Pancreas (tissue), 10 donors: Measurements from ENCODE around the gene APOL1. TPM values are rescaled to one million over a fixed set of nuclear protein-coding genes. Genes with fewer than 3 reads are reported as not detected.
A peak's percentile ranks its signal among the peaks of the same experiment; 100 is the strongest.

ENCODE experiments used
- ATAC-seq, 4 donors: fragments of 200-7000 bp; cut with Tn5 transposase; one replicate each; pipeline versions ENCODE4 v1.8.0 to v1.9.1; 2020; ENCODE audit warnings: mild to moderate bottlenecking in 4 of 4, moderate library complexity in 4 of 4
- DNase-seq, 6 donors: peaks; one replicate each; pipeline ENCODE4 v3.0.0-alpha.2; 2020
- FAIRE-seq: peaks from 2 replicates; lab custom pipeline; 2012; peaks lifted over from hg19 to GRCh38; lab: Jason Lieb, UNC
- H3K27ac ChIP-seq, 4 donors: fragments of 200-600 bp; sonication (generic); 1 replicate in 3 of 4; 2 replicates in 1 of 4; pipeline versions ENCODE4 v1.5.0 to v1.8.0; 2020
- H3K27me3 ChIP-seq, 4 donors: fragments of 200-600 bp; one replicate each; pipeline ENCODE4 v1.8.0; 2021
- H3K36me3 ChIP-seq, 3 donors: fragments of 200-600 bp; sonication (generic) in 1 of 3; one replicate each; pipeline versions ENCODE4 v1.5.0 to v1.8.0; 2020 to 2021
- H3K4me1 ChIP-seq, 3 donors: fragments of 200-600 bp; one replicate each; pipeline ENCODE4 v1.8.0; 2021
- H3K4me3 ChIP-seq, 4 donors: fragments of 200-600 bp; sonication (generic) in 2 of 4; one replicate each; pipeline versions ENCODE4 v1.5.0 to v1.8.0; 2020 to 2021
- H3K9me3 ChIP-seq, 4 donors: fragments of 200-600 bp; one replicate each; pipeline ENCODE4 v1.8.0; 2021
- CTCF ChIP-seq, 4 donors: fragments of 200-600 bp; sonication (generic) in 3 of 4; IDR thresholded peaks; one replicate each; pipeline versions ENCODE4 v1.5.0 to v1.8.0; 2021; ENCODE audit warnings: antibody characterized with exemption in 4 of 4
- WGBS, 2 donors: extraction: QIAGEN DNeasy Blood & Tissue Kit; methylation state at CpG; one replicate each; pipeline ENCODE4 v1.1.7; 2013; 5-methylcytosine and 5-hydroxymethylcytosine counted together
- intact Hi-C, 3 donors: fragments of 100-400 bp; cut with DNase I; formaldehyde crosslinking; loops; one replicate each; pipeline versions ENCODE4 v1.11.1 to v1.14.2; 2022
- polyA plus RNA-seq, 2 donors: library from polyadenylated mRNA; stranded (reverse); fragments of 200-250 nt; gene quantifications; one replicate each; pipeline ENCODE4 v1.2.3, GENCODE V29; 2013
- total RNA-seq, 6 donors: library from RNA; stranded (reverse); fragmentation: NEBNext Ultra II Directional in 4 of 6; extraction: Animal tissue kit (Norgen Biotek cat#: 25700) in 4 of 6; gene quantifications; one replicate each; pipeline versions ENCODE4 v1.2.1 to v1.2.4, GENCODE V29; 2021 to 2023
- donor health status: healthy with polysubstance abuse.
- donor health status: DM: no; HTN: no; CAD: no; lungs with moderate emphysema.
- donor health status: DM: no; HTN: no; CAD: no.
- donor health status: control.
- donor health status: control.
- donor health status: Bipolar disorder and iron deficiency.
- donor health status: DM: yes; HTN: yes; CAD: no.
- donor health status: DM: no; HTN: no; CAD: no.
- donor health status: DM: no; HTN: no; CAD: no.
- donor health status: DM: yes; HTN: yes; CAD: no.

Gene APOL1
- total and polyA plus RNA-seq, 8 donors = 3.2 to 25.5 (median 5.5) TPM

DNA sequence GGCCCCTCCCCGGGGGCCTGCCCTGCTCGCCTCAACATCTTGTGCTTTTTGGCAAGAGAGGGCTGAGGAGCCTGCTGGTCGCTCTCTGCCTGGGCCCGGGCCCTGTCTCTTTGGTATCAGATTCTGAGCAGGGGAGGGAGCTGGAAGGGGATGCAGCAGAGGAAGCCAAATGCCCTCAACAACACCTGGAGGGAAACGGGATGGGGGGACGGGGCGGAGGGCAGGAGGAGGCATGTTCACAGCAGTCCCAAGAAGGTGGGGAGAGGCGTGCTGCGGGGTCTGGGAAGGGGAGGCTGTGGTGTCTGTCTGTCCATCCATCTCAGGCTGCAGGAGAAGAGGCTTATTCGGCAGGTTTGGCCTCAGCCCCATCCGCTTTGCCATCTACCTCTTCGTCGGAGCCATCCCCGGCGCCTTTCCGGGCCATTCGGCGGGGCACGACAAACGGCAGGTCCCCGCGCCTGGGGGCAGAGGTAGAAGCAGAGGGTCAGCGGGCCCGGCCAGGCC lies 29.4 kb downstream of the APOL1 start:
- 89 to 93% methylated on average over 23 to 24 of the region's 24 CpGs for WGBS, 2 donors
- intact Hi-C loops = no loop called here
- DNase-seq = no peak

GRCh38 chr22:36284171-36284571 lies 31.2 kb downstream of the APOL1 start:
- no peak for FAIRE-seq
- H3K27me3 ChIP-seq = no peaks in the 10 kb centered on the region

More for the DNA sequence above, 29.4 kb downstream of the APOL1 start:
- no peak for TF ChIP-seq CTCF (IDR thresholded peaks at IDR 0.05)
- FAIRE-seq (no peak), ATAC-seq (no peak)
- no peak overlapping the region for H3K27ac ChIP-seq
- H3K9me3 ChIP-seq = no peaks in the 10 kb centered on the region
- H3K4me1 ChIP-seq = no peaks in the 10 kb centered on the region
- no peak overlapping the region for H3K4me3 ChIP-seq
- H3K27me3 ChIP-seq = no peaks in the 10 kb centered on the region
- H3K36me3 ChIP-seq = peaks cover 32 to 69% (median 55%) of the 10 kb centered on the region in 3 donors

DNA sequence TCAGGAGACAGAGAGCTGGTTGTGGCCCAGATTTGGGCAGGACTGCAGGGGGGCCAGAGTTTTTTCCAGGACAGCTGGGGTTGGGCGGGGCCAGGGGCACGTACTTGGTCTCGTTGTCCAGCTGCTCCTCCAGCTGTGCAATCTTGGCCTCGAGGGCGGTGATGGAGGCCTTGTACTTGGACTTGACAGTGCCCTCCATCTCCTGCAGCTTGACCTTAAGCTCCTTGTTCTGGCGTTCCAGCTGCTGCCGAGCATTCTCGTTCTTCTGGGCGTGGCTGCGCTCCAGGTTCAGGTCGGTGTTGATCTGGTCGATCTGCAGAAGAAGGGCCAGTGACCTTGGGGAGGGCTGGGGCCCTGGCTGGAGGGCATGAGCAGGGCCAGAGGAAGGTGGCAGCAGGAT lies 32.1 kb downstream of the APOL1 start:
- no peak for ATAC-seq
- Histone ChIP-seq H3K9me3 (no peaks in the 10 kb centered on the region), H3K4me3 (no peak overlapping the region), H3K27ac (no peak overlapping the region), H3K4me1 (no peaks in the 10 kb centered on the region), H3K36me3 (peaks cover 36 to 95% (median 80%) of the 10 kb centered on the region in 3 donors), H3K27me3 (no peaks in the 10 kb centered on the region)
- FAIRE-seq = no peak
- DNase-seq = peak in 2 of 6 donors; percentile 31 to 41
- no peak for TF ChIP-seq CTCF (IDR thresholded peaks at IDR 0.05)
- intact Hi-C loops = no loop called here
- 61 to 71% methylated on average over 12 of the region's 12 CpGs for WGBS, 2 donors

More at GRCh38 chr22:36284171-36284571, 31.2 kb downstream of the APOL1 start:
- no peaks in the 10 kb centered on the region for H3K9me3 ChIP-seq
- ATAC-seq = no peak
- no peak overlapping the region for H3K27ac ChIP-seq
- H3K4me3 ChIP-seq = no peak overlapping the region
- intact Hi-C loops = no loop called here
- no peaks in the 10 kb centered on the region for H3K4me1 ChIP-seq
- peaks cover 36 to 87% (median 73%) of the 10 kb centered on the region in 3 donors for H3K36me3 ChIP-seq
- 92 to 94% methylated on average over 24 of the region's 24 CpGs for WGBS, 2 donors
- TF ChIP-seq CTCF (IDR thresholded peaks at IDR 0.05) = no peak
- DNase-seq = no peak

DNA sequence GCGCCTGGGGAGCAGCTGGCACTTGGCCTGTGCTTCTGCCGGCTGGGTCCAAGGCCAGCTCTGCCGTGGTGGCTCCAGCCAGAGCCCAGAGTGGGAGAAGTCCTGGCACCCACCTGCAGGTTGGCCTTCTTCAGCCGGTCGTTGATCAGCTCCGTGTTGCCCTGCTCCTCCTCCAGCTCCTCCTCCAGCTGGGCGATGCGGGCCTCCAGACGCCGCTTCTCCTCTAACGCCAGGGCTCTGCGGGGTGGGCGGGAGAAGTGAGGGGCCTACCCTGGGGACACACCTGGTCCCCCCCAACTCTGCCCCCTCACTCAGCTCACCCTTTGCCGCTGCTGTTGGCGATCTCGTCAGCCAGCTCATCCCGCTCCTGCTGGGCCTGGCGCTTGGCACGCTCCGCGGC lies 32.6 kb downstream of the APOL1 start:
- intact Hi-C loops = no loop called here
- no peak overlapping the region for H3K4me3 ChIP-seq
- no peak for TF ChIP-seq CTCF (IDR thresholded peaks at IDR 0.05)
- H3K4me1 ChIP-seq = no peaks in the 10 kb centered on the region
- ATAC-seq (peak in 1 of 4 donors; percentile 11), DNase-seq (peak in 1 of 6 donors; percentile 51), FAIRE-seq (no peak)
- WGBS, 2 donors = 75 to 78% methylated on average over 21 of the region's 21 CpGs
- no peak overlapping the region for H3K27ac ChIP-seq
- H3K27me3 ChIP-seq = no peaks in the 10 kb centered on the region
- H3K9me3 ChIP-seq = no peaks in the 10 kb centered on the region
- H3K36me3 ChIP-seq = peaks cover 36 to 100% (median 80%) of the 10 kb centered on the region in 3 donors
